BE2C (cell line): ENCODE results near the gene PAMR1.

Experiments used
- DNase-seq: peaks from one replicate; pipeline ENCODE4 v3.0.0-alpha.2; 2020
- H3K27me3 ChIP-seq: fragments of 250-450 bp; sonication (Bioruptor Pico); 2 replicates; pipeline ENCODE4 v1.5.1; 2020; ENCODE audit warnings: mild to moderate bottlenecking
- H3K36me3 ChIP-seq: fragments of 250-450 bp; sonication (Bioruptor Pico); 2 replicates; pipeline ENCODE4 v1.5.1; 2020; ENCODE audit warnings: mild to moderate bottlenecking
- H3K4me1 ChIP-seq: fragments of 250-450 bp; sonication (Bioruptor Pico); 2 replicates; pipeline ENCODE4 v1.5.1; 2020
- H3K4me3 ChIP-seq: 2 replicates; pipeline ENCODE4 v1.5.1; 2011; ENCODE audit warnings: low read depth, low read length
- H3K9me3 ChIP-seq: fragments of 250-450 bp; sonication (Bioruptor Pico); 2 replicates; pipeline ENCODE4 v1.5.1; 2020
- TF ChIP-seq, protein P1 (sequence below): IDR thresholded peaks from 2 replicates; pipeline ENCODE4 v1.5.1; 2012; ENCODE audit warnings: mild to moderate bottlenecking, low read depth, low read length

The PAMR1 gene

GRCh38 chr11:35433588-35433987 is 91.8 kb downstream of the PAMR1 start:
- H3K27me3 ChIP-seq, result no peaks in the 10 kb centered on the region
- TF ChIP-seq, protein P1, sequence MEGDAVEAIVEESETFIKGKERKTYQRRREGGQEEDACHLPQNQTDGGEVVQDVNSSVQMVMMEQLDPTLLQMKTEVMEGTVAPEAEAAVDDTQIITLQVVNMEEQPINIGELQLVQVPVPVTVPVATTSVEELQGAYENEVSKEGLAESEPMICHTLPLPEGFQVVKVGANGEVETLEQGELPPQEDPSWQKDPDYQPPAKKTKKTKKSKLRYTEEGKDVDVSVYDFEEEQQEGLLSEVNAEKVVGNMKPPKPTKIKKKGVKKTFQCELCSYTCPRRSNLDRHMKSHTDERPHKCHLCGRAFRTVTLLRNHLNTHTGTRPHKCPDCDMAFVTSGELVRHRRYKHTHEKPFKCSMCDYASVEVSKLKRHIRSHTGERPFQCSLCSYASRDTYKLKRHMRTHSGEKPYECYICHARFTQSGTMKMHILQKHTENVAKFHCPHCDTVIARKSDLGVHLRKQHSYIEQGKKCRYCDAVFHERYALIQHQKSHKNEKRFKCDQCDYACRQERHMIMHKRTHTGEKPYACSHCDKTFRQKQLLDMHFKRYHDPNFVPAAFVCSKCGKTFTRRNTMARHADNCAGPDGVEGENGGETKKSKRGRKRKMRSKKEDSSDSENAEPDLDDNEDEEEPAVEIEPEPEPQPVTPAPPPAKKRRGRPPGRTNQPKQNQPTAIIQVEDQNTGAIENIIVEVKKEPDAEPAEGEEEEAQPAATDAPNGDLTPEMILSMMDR, result no peak
- no peak for DNase-seq
- H3K4me3 ChIP-seq, result no peak overlapping the region
- H3K36me3 ChIP-seq, result no peaks in the 10 kb centered on the region
- no peaks in the 10 kb centered on the region for H3K9me3 ChIP-seq
- no peaks in the 10 kb centered on the region for H3K4me1 ChIP-seq

GRCh38 chr11:35432464-35432863 is 93.0 kb downstream of the PAMR1 start:
- TF ChIP-seq, protein P1, result no peak
- H3K36me3 ChIP-seq, result no peaks in the 10 kb centered on the region
- H3K9me3 ChIP-seq, result no peaks in the 10 kb centered on the region
- DNase-seq, result no peak
- no peaks in the 10 kb centered on the region for H3K27me3 ChIP-seq
- H3K4me1 ChIP-seq, result no peaks in the 10 kb centered on the region
- no peak overlapping the region for H3K4me3 ChIP-seq

DNA sequence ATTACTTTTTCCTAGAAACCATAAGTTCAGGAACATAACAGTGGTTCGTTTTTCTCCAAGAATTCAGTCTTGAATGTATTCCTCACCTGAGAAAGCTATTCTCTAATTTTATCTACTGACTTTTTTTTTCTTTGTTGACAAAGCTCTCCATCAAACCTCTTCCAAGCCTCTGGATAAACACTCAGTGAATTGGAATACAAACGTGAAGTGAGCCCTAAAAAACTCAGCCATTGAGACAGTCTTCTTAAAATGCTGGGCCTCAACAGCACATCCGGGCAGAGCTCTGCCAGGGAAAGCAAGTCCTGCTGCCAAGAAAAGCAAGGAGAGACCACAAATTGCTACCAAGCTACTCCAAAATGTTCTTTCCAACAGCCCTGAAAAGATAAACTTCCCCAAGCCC is 98.3 kb downstream of the PAMR1 start:
- TF ChIP-seq, protein P1, result no peak
- no peak for DNase-seq
- no peaks in the 10 kb centered on the region for H3K9me3 ChIP-seq
- no peaks in the 10 kb centered on the region for H3K36me3 ChIP-seq
- peaks cover 5% of the 10 kb centered on the region; the same call in 1 of the 2 replicates for H3K27me3 ChIP-seq
- H3K4me3 ChIP-seq, result no peak overlapping the region
- no peaks in the 10 kb centered on the region for H3K4me1 ChIP-seq

DNA sequence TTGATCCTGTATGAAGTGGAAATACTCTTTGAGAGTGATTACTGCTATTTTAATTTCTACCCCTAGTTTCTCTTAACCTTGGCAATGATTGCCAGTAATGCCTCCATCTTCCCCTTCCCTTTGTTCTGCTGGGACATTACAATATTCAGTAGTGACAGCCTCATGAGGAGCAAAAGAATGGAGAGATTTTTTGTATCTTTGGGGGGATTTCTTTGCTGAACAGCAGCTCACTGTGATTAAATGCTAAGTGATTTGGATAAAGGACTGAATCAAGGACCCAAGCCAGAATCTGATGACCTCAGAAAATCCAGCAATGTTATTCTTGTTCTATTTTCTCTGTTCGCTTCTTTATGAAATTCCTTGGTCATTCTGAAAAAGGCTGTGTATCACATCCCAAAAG is 99.1 kb downstream of the PAMR1 start:
- peaks cover 5% of the 10 kb centered on the region; the same call in 1 of the 2 replicates for H3K27me3 ChIP-seq
- H3K4me3 ChIP-seq, result no peak overlapping the region
- DNase-seq, result no peak
- H3K36me3 ChIP-seq, result no peaks in the 10 kb centered on the region
- TF ChIP-seq, protein P1, result no peak
- no peaks in the 10 kb centered on the region for H3K9me3 ChIP-seq
- H3K4me1 ChIP-seq, result no peaks in the 10 kb centered on the region

- no peak for DNase-seq
- TF ChIP-seq, protein P1, result no peak
- Histone ChIP-seq H3K27me3 (peaks cover 6% of the 10 kb centered on the region), H3K4me3 (no peak overlapping the region), H3K36me3 (no peaks in the 10 kb centered on the region), H3K4me1 (no peaks in the 10 kb centered on the region), H3K9me3 (no peaks in the 10 kb centered on the region)
Measured at GRCh38 chr11:35425603-35426212, 99.7 kb downstream of the PAMR1 start.

GRCh38 chr11:35424157-35424940 is 101.1 kb downstream of the PAMR1 start:
- Histone ChIP-seq H3K4me3 (no peak overlapping the region), H3K9me3 (no peaks in the 10 kb centered on the region), H3K27me3 (peaks cover 19% of the 10 kb centered on the region), H3K36me3 (no peaks in the 10 kb centered on the region), H3K4me1 (no peaks in the 10 kb centered on the region)
- no peak for DNase-seq
- TF ChIP-seq, protein P1, result no peak
